Ecto neural progenitor cell (in vitro differentiated cells): ENCODE data around the gene CCDC88B.

Experiments
- DNase-seq: peaks from one replicate; pipeline ENCODE4 v3.0.0-alpha.2; 2018; ENCODE audit warnings: low spot score

Gene CCDC88B

DNA sequence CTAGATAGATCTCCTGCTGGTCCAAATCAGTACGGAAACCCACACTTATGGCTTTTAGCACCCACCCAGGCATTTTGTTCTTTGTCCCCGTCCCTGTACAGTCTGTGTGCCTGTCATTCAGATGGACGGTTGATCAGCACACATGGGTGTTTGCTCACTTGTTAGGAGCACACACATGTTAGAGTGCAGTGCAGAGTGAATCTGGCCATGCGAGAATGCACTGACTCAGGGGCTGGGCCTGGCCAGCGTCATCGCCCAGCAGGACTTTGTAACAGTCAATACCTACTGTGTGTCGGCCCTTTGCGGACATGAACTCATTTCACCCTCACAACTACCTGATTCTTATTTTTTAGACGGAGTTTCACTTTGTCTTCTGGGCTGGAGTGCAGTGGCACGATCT is 22.3 kb downstream of the CCDC88B start:
- no peak for DNase-seq

DNA sequence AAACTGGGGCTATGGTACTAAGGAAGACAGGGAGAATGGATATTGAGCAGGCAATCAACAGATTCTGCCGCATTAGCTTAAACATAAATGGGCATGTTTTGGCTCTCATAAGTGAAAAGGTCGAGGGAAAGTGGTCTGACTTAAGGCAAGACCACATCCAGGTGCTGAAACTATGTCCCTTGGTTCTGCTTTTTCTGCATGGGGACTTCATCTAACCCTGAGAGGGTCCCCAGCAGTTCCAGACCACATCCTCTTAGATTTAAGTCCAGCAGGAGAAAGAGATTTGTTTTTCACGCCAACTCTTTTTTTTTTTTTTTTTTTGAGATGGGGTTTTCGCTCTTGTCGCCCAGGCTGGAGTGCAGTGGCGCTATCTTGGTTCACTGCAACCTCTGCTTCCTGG is 24.4 kb downstream of the CCDC88B start:
- no peak for DNase-seq

DNA sequence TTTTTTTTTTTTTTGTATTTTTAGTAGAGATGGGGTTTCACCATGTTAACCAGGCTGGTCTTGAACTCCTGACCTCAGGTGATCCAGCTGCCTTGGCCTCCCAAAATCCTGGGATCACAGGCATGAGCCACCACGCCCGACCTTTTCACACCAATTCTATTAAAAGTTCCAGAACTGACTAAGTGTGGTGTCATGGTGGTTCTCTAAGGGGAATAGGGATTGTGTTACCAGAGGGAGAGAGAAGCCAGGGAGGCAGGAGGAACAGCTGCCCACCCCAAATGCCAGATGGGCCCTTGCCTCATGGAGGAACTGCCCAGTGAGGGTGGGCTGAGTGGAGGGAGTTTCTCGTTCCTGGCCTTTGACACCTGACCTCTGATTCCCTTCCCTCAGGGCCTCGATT is 24.9 kb downstream of the CCDC88B start:
- no peak for DNase-seq

DNA sequence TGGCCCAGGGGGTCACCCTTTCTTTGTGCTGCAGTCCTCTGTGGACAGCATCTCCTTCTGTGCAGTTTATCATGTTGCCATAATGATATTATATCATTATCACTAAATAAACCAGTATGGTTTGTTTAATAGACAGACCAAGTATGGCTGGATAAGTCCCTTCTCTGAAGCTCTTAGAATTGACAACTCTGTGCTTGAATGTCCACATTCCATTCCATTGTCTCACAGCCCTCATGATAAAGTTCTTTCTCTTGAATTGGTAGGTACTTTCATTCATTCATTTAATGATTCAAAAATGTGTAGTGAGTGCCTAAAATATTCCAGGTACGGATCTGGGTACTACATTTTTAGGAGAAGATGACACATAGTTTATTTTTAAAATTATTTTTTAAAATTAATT is 26.7 kb downstream of the CCDC88B start:
- DNase-seq, result no peak

DNA sequence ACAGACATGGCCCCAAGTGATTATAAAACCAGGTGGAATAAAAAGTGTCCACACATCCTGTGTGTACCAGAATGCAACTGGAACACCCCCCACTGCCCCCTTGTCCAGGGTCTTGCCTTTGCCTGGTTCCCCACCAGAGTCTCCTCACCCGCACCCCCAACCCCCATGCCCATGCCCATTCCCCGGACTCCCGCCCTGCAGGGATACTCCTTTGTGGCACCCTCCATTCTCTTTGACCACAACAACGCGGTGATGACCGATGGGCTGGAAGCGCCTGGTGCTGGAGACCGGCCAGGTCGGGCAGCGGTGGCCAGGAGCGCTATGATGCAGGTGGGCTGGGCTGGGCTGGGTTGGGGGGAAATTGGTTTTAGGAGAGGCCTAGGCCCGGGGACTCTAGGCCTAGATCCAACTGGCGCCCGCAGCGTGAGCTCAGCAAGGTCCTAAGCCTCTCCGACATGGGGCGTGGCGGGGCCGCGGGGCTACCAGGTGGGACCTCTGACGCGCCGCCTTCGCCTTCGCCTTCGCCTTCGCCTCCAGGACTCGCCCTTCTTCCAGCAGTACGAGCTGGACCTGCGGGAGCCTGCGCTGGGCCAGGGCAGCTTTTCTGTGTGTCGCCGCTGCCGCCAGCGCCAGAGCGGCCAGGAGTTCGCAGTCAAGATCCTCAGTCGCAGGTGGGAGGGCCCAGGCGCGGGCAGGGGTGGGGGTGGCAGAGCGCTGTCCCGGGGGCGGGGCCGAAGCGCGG is 28.1 kb downstream of the CCDC88B start:
- DNase-seq, result no peak

DNA sequence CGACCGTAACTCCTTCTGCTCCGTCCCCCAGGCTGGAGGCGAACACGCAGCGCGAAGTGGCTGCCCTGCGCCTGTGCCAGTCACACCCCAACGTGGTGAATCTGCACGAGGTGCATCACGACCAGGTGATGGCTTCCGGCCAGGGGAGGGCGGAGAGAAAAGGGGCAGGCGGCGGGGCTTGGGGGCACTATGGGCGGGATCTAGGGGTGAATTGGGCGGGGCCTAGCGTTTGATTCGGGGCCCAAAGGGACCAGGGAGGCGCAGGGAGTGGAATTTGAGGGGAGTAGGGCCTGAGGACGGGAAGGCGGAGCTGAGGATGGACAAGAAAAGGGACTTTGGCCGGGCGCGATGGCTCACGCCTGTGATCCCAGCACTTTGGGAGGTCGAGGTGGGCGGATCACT is 28.7 kb downstream of the CCDC88B start:
- DNase-seq, result no peak

DNA sequence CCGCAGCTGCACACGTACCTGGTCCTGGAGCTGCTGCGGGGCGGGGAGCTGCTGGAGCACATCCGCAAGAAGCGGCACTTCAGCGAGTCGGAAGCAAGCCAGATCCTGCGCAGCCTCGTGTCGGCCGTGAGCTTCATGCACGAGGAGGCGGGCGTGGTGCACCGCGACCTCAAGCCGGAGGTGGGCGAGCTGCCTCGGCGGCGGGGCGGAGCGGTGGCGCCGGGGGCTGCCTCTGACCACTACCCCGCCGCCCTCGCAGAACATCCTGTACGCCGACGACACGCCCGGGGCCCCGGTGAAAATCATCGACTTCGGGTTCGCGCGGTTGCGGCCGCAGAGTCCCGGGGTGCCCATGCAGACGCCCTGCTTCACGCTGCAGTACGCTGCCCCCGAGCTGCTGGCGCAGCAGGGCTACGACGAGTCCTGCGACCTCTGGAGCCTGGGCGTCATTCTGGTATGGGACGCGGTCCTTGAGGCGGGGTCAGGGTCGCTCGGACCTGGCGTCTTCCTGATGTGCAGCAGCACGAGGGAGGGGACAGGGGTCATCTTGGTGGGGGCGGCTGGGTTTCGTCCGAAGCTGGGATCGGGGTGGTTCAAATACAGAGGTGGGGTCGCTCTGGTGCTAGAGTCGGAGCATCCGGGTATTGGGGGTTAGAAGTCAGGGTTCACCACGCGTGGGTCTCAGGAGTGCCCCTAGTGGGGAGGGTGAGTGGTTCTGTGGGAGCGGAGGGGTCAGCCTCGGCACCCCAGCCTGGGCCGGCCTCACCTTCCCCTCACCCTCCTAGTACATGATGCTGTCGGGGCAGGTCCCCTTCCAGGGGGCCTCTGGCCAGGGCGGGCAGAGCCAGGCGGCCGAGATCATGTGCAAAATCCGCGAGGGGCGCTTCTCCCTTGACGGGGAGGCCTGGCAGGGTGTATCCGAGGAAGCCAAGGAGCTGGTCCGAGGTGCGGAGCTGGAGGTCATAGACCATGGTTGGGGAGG is 29.7 kb downstream of the CCDC88B start:
- DNase-seq, result no peak

DNA sequence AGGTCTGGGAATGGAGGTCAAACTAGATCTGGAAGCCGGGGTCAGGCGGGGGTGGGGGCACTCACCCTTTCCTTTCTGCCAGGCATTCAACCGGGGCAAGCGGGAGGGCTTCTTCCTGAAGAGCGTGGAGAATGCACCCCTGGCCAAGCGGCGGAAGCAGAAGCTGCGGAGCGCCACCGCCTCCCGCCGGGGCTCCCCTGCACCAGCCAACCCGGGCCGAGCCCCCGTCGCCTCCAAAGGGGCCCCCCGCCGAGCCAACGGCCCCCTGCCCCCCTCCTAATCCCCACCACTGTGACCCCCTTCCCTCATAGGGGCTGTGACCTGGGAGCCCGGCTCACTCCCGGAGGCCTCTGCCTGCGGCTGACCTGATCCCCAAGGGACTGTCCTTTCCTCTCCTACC is 31.2 kb downstream of the CCDC88B start:
- DNase-seq, result no peak

DNA sequence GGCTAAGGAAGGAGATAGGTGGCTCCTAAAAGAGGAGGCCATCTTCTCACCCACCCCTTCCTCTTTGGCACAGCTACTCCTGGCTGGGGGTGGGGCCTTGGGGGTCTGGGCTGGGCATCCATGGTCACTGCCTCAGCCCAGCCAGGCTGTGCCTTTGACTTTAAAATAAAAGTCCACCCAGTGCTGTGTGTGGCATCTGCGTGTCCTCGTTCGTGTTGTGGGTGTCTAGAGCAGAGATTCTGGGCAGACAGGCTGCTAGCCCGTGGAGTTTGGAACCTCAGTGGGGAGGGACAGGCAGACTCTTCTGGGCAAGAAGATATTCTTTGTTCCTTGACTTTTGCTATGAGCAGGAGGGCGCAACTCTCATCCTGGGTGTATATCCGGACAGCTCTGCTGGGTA is 32.0 kb downstream of the CCDC88B start:
- DNase-seq, result no peak

DNA sequence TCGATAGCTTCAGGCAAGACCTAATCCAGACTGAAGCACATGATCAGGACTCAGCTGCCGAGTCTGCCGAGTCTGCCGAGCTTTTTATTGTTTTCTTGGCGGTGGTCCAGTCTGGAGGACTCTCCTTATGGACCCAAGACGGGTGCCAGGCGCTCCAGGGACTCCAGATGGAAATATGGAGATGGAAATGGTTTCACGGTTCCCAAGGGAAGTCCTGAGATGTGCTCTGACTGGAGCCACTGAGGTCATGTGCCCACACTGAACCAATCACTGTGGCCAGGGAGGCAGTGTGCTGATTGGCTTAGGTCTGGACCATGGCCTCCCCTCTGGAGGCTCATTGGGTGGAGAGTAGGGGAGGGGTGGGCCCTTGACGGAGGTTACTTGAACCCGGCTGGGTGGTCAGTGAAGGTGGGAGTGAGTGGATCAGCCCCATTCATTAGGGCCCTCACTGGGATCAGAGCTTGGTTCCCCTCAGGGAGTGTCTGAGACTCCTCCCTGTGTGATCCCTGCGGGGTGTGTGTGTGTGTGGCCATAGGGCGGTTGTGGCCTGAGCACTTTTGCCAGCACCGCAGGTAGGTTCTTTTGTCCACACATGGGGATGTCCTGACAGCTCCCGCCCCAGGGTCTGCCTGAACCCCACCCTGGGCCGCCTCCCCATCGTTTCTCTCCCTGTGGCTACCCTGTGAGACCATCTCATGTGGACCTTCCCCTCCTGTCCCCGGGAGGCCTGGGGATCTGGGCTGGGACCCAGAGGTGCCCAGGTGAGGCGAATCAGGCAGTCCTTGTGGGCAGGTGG is 33.0 kb downstream of the CCDC88B start:
- peak; percentile 65 for DNase-seq

DNA sequence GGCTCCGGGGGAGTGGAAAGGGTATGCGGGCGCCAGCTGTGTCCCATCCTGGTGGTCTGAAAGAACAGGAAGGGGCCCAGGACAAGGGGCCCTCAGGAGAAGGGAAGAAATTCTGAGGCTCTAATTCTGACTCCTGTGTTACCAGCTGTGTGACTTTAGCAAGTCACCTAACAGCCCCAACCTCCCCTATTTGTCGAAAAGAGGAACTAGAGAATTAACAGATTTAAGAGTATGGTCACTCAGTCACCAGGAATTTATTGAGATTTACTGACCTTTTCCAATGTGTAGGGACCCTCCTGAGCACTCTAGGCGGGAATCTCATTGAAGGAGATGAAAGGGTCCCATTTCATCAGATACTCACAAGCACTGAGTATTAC is 33.6 kb downstream of the CCDC88B start:
- no peak for DNase-seq

DNA sequence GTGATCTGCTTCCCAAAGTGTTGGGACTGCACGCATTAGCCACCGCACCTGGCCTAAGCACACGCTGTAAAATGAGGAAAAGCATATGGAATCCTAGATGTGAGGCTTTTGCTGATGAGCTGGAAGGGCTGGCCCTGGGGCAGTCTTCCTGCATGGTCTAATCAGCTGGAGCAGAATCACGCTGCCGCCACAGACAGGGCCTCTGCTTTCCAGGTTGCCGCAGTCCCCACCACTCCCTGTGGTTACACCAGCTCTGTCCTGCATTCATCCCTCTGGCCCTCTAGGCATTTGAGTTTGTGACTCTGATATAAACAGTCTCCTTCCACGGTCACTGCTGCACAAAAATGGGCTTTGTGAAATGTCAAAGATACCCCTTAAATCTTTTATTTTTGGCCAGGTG is 36.1 kb downstream of the CCDC88B start:
- DNase-seq, result no peak

DNA sequence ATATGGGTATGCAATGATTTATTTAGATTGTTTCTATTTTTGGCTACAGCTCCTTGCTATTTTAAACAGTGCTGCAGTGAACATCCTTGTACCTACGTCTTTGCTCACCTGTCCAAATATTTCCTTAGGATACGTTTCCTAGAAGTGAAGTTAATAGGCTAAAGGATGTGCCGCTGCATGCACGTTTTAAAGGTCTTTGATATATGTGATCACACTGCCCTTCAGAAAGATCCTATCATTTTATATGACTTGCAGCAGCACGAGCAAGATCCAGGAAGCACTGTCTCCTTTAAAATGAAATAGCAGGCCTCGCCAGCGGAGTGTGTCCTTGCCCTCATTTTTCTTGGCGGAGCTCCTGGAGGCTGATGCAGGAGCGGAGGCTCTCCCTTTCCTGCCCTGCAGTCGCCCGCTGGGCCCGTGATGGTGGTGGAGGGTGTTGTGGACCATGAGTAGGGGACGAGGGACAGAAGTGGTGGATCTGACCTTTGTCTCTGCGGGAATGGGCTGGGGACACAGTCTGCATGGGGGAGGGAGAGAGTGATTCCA is 38.4 kb downstream of the CCDC88B start:
- DNase-seq, result no peak

DNA sequence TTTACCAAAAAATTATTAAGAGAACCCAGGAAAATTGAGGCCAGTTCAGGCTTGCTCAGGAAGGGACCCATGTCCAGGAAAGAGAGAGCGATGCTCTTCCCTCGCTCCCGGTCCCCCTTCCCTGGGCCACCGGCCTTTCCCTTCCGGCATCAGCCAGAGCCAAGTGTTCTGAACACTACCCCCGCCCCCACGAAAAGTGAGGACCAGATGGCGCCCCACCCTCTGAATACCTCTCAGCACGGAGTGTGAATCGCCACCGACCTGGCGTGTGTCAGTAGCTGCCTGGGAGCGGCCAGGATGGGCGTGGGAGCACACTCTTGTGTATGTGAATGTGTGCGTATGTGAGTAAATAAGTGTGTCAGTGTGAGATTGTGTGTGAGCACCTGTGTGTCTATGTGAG is 39.2 kb downstream of the CCDC88B start:
- no peak for DNase-seq

DNA sequence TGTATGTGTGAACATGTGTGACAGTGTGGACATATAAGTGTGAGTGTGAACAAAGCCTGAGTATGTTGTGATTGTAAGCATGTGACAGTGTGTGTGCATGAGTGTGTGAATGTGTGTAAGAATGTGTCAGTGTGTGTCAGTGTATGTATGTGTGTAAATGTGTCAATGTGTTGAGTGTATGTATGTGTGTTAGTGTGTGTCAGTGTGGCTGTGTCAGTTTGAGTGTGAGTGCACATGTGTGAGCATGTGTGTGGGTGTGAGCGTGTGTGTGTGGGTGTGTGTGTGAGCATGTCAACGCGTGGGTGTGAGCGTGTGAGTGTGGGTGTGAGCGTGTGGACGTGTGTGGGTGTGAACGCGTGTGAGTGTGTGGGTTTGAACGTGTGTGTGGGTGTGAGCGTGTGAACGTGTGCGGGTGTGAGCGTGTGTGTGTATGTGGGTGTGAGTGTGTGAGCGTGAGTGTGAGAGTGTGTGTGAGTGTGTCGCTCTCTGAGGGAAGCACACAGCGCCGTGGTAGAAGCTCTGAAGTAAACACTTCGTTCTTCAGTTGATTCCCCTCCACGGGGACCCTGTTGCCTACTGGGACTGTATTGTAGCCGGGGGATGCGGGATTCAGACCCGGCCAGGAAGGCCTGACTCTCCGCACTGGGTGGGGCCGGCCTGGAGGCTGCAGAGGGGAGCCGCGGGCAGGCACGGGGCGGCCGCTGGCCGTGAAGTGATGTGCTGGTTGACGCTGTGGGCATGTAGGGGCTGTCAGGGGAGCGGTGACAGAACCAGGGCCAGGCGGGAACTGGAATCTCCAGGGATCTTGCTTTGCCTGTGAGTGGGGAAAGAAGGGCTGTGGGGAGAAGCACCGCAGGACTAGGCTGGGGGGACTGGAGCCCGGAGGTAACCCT is 40.1 kb downstream of the CCDC88B start:
- no peak for DNase-seq

DNA sequence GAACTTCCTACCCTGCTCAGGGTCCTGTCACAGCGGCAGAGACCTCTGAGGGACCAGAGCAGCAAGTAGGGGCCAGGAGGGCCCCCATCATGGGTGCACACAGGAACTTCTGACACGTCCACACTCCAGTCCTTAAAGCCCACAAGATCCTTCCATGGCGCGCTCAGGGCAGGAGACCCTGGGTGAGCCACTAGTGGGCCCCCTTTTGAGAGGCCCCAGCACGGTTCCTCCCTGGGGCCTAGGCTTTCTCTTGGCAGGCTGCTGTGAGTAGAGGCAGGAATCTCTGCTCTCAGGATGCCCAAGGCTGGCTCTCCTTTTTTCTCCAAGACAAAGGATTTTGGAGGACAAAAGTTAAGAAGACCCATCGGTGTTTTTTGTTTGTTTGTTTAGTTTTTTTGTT is 41.3 kb downstream of the CCDC88B start:
- DNase-seq, result no peak

DNA sequence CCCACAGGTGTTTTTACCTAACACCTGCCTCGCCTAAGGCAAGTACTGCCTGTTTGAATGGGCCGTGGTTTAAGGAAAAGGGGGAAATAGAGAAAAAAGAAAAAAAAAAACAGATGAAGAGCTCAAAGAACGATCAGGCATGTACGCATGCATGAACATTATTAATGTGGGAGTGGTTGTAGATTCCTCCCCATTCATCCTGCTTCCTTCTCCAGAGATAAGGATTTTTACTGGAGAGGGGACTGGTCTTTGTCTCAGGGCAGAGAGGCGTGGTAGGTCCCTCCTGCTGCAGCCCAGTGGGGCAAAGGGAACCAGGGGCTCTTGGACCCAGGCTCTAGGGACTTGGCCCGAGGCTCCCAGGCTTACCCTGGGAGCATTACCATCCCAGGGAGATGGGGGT is 42.0 kb downstream of the CCDC88B start:
- DNase-seq, result no peak

DNA sequence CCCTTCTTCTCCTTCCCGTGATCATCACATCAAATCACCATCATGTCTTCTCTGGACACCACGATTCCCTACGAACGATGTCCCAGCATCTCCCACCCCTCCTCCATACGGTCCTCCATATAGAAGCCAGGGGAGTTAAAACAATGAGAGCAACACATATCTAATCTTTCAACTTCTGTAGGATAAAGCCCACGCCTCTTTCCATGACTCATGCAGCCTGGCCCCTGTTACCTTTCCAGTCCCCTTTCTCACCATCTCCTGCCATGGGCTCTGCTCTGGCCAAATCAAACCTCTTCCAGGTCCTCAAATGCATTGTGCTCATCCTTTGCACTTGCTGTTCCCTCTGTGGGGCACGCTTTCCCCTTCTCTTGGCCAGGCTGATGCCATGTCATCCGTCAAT is 42.6 kb downstream of the CCDC88B start:
- no peak for DNase-seq

DNA sequence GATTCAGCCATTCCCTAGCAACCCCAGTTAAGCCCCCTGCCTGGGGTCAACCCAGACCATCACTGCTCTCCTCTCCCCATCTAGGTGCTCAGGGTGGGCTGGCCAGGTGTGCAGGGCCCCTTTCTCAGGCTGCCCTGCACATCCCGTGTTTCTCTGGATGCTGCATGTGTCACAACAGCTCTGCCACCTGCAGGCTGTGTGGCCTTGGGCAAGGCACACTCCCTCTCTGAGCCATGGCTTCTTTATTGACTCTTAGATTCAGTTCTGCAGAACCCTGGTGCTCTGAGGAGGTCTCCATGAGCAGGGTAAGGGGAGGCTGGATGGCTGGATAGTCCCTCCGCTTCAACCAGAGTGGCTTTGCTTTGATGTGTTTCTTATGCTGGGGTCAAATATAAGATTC is 43.6 kb downstream of the CCDC88B start:
- DNase-seq, result no peak

DNA sequence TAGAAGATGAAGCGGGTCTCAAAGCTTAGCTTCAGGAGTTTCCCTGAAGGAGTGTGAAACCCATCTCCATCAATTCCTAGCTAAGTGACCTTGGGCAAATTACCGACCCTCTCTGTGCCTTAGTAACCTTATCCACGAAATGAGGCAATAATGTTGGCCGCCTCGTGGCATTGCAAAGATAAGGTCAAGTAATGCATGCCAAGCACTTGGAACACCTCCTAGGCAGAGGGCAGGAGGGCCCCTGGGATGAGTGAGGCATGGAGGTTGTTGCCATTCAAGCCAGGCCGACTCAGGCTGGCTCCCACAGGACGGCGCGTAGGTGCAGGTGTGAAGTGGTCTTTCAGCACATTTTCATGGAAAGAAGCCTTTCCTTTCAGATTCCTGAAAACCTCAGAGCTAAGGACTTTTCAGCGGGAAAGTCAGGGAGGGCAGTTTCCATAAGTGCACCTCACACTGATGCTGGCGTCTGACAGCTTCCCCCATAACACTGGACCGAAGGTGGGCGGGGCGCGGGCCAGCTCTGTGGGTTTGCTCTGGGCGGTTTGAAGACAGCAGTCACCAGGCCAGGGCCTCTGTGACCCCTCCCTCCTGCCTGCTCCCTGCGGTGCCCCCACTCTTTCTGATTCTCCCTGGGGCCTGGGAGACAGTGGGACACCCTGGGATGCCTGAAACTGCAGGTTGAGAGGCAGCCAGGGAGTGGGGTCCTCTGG is 44.2 kb downstream of the CCDC88B start:
- DNase-seq, result no peak
